HEK293 (cell line): Measurements from ENCODE around the gene KIF7.

Source experiments
- SP7 ChIP-seq: fragments of 450-650 bp; formaldehyde crosslinking; IDR thresholded peaks from 2 replicates; pipeline ENCODE4 v1.5.1; 2016; ENCODE audit warnings: missing biosample characterization, missing genetic modification characterization
- ZNF132 ChIP-seq: fragments of 450-650 bp; formaldehyde crosslinking; IDR thresholded peaks from 2 replicates; pipeline ENCODE4 v1.5.1; 2017; ENCODE audit warnings: missing biosample characterization, missing genetic modification characterization, borderline replicate concordance
- ZNF2 ChIP-seq: fragments of 450-650 bp; formaldehyde crosslinking; IDR thresholded peaks from 2 replicates; pipeline ENCODE4 v1.5.1; 2016; ENCODE audit warnings: missing biosample characterization, missing genetic modification characterization

- no peak for TF ChIP-seq SP7 (tag by site-specific recombination)
- TF ChIP-seq ZNF2, result no peak
- no peak for TF ChIP-seq ZNF132 (tag by site-specific recombination)
These were observed 49.1 kb upstream of the KIF7 start for GRCh38 chr15:89704411-89704810.
